B cell (primary cell): ENCODE results near the gene GALNT10.

Source experiments
- CTCF ChIP-seq: fragments of 200-600 bp; IDR thresholded peaks from one replicate; pipeline ENCODE4 v1.8.0; 2022; ENCODE audit warnings: antibody characterized with exemption, mild to moderate bottlenecking
- EZH2 ChIP-seq: IDR thresholded peaks from 2 replicates; pipeline ENCODE4 v1.6.1; 2012; ENCODE audit warnings: borderline replicate concordance, low read depth, mild to moderate bottlenecking, moderate library complexity, low read length; ENCODE audit not compliant: insufficient read depth, poor library complexity, severe bottlenecking

DNA sequence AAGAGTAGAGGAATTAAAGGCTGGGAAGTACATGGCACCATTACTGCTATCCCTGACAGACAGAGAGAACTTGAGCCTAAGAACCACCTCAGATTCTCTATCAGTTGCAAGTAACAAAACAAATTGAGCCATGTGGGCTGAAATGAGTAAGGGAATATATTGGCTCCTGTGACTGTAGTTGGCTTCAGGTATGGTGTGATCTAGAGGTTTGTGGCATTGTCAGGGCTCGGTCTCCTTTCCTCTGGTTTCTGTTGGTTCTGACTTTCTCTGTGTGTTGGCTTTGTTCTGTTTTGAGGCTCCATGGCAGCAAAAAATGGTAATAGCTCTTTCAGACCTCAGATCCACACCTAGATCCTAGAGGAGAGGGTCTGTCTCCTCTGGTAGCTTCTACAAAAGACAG is 5.7 kb downstream of the GALNT10 start:
- TF ChIP-seq CTCF = no peak
- no peak for TF ChIP-seq EZH2
